ENCODE results near the gene HPS6.

HPS6 gene

DNA sequence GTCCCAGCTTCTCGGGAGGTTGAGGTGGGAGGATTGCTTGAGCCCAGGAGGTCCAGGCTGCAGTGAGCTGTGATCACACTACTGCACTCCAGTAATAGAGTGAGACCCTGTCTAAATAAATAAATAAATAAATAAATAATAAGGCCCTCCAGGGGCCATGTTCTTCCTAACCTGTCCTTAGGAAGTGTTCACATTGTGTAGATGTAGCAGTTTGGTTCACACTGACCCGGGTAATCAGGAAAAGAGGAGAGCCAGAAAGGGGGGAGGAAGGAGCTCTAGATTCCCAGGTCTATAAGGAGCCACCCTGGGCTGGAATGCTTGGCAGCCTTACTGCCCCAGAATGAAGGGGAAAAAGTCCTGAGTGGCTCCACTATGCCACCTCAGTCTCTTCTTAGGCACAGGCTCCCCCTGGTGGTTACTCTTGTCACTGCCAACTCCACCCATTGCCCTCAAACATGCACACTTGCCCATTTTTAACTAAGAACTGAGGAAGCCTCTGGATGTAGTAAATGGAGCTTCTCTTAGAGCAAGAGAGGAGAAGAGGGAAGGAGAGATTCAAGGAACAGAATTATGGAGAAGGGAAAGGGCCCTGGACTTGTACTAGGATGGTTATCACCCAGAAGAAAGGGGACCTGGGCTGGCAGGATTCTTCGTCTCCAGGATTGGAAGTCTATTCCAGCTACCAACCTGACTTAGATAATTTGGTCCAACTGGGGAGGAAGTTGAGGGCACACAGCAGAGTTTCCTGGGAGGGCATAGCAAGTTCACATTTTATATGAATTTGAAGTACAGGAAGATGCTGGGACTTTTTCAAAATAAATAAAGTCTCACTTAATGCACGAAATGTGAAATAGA is 7.8 kb downstream of the HPS6 start:
- peak; percentile 57 for DNase-seq

DNA sequence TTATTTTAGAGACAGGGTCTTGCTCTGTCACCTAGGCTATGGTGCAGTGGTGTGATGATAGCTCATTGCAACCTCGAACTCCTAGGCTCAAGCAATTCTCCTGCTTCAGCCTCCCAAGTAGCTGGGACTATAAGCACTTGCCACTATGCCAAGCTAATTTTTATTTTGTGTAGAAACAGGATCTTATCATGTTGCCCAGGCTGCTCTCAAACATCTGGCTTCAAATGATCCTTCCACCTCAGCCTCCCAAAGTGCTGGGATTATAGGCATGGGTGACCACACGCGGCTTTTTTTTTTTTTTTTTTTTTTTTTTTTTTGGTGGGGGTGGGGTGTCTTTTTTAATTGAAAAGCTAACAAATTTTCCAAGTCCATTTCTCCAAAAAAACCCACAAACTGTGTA is 18.4 kb downstream of the HPS6 start:
- no peak for DNase-seq

- DNase-seq: no peak
These were observed 20.2 kb downstream of the HPS6 start for GRCh38 chr10:102085336-102085735.

GRCh38 chr10:102086196-102086595 is 21.0 kb downstream of the HPS6 start:
- no peak for DNase-seq

DNA sequence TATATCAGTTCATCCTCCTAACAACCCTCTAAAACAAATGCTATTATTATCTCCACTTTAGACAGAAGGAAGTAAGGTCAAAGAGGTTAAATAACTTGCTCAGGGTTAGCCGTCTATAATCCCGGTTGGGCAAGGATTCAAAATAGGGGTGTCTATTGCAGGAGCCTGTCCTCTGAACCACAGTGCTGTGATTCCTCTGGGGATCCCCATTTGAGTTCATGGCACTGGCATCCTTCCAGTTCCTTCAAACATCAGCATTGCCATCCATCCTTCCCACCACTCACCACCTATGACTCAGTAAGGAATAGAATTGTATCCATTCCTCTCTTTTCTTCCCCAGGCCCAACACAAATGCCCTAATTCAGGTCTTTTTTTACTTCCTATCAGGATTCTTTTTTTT is 25.6 kb downstream of the HPS6 start:
- no peak for DNase-seq

DNA sequence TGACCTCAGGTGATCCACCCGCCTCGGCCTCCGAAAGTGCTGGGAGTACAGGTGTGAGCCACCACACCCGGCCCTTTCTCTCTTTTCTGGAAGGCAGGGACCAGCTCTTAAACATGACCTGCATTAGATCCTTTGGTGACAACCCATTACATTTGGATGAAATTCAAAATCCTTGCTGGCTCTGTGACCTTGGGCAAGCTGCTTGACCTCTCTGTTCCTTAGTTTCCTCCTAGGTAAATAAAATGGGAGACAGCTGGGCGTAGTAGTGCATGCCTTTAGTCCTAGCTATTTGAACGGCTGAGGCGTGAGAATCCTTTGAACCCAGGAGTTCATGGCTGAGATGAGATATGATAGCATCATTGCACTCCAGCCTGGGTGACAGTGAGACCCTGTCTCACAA is 31.3 kb downstream of the HPS6 start:
- DNase-seq: no peak

DNA sequence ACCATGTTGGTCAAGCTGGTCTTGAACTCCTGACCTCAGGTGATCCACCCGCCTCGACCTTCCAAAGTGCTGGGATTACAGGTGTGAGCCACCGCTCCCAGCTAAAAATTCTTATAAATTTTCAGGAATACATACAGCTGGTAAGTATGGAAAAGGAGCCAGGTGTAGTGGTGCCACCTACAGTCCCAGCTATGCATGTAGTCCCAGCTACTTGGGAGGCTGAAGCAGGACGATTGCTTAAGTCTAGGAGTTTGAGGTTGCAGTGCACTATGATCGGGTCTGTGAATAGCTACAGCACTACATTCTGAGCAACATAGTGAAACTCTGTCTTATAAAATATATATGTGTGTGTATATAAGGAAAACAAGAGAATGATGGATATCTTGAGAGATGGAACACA is 36.0 kb downstream of the HPS6 start:
- no peak for DNase-seq

DNA sequence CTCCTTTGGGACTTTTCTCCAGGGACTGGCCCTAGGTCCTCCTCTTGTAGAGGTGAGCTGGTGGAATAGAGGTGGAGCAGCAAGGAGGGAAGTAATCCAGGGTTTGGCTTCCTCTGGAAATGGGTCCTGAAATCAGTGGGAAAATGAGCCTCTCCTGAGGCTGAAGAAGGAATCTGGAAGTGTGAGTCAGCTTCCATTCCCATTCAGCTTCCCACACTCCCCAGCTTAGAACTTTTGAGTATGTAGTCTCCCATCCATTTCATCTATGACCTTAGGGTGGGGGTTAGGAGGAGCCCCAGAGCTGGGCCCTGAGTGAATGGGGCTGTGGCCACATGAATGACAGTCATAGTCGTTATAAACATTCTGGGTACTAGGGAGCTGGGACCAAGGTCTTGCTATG is 37.3 kb downstream of the HPS6 start:
- DNase-seq: no peak

DNA sequence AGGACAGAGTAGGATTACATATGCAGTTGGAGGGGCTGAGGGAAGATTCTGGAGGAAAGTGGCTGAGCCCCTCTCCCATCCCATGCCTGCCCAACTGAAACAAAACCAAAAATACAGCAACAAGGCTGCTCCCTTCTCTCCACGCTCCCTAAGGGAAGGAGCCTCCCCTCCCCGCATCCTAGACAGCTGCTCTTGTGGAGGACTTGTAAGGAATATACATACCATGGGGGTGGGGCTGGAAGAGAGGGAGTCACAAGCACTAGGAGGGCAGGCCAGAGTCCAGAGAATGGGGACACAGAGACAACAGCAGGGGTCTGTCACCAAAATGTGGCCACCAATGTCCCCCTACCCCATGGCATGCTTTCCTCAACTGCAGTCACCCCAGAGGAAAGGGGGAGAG is 41.8 kb downstream of the HPS6 start:
- no peak for DNase-seq

DNA sequence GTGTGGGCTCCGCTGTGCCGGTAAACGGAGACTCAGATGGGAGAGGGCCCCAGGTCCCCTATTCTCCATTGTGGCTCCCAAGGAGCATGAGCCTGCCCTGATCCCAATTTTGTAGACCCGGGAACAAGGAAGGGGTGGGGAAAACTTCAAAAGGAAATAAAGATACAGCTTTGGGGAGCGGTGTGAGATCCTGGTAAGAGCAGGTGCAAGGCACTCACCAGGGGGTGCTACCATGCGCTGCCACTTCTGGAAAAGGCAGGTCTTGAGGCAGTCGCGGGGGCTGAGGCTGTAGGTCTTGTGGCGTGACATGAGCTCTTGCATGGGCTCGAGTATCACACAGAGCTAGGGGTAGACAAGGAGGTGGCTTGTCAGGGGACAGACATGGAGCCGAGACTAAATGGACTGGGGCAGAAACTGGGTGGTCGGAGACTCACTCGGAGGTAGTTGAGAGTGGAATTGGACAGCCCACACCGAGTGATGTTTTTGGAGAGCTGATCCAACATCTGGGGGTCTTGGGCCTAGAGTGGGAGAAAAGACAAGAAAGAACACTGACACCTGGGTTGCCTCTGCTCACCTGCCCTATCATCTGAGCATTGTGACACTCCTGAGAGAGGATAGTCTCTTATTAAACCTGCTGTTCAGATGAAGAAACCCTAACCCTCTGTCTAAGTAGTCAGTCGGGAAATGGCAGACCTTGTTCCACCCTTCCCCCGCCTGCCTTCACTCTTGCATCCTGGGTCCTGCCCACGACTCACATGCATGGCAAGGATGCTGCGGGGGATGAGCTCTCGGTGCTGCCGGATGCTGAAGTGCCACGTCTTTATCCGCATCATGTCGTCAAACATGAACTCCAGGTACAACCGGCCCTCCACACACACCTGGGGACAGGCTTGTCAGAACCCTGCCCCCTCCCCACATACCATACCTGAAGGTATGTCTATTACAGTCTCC is 44.3 kb downstream of the HPS6 start:
- no peak for DNase-seq

- DNase-seq: no peak
These were observed 46.1 kb downstream of the HPS6 start for GRCh38 chr10:102111276-102111675.

GRCh38 chr10:102112210-102112817 is 47.2 kb downstream of the HPS6 start:
- DNase-seq: no peak

DNA sequence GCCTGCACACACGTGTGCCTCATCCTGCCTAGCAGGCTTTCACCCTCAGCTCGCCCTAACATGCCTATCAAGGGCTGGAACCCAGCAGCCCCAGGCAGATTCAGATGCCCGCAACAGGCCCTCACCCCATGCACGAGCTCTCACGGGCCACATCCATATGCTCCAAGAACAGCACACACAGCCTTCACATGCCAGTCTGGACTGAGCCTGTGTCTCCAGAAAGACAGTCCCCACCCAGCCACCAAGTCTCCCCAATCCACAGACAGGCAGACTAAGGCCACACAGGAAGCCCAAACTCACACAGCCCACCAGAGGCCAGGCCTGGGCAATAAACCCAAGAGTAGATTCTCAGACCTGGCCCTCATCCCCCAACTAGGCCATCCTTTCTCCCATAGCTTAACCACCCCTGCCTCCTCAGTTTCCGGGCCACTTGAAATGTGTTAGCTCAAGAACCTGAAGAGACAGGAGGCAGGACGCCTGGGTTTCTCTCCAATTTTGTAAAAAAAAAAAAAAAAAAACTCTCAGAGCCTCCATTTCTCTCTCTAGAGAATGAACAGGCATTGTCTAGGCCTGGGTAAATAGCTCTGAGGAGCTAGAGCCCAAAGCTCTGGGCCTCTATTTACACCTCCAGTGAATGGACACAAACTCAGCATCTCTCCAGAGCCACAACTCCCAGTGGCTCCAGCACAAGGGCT is 48.3 kb downstream of the HPS6 start:
- DNase-seq: no peak

DNA sequence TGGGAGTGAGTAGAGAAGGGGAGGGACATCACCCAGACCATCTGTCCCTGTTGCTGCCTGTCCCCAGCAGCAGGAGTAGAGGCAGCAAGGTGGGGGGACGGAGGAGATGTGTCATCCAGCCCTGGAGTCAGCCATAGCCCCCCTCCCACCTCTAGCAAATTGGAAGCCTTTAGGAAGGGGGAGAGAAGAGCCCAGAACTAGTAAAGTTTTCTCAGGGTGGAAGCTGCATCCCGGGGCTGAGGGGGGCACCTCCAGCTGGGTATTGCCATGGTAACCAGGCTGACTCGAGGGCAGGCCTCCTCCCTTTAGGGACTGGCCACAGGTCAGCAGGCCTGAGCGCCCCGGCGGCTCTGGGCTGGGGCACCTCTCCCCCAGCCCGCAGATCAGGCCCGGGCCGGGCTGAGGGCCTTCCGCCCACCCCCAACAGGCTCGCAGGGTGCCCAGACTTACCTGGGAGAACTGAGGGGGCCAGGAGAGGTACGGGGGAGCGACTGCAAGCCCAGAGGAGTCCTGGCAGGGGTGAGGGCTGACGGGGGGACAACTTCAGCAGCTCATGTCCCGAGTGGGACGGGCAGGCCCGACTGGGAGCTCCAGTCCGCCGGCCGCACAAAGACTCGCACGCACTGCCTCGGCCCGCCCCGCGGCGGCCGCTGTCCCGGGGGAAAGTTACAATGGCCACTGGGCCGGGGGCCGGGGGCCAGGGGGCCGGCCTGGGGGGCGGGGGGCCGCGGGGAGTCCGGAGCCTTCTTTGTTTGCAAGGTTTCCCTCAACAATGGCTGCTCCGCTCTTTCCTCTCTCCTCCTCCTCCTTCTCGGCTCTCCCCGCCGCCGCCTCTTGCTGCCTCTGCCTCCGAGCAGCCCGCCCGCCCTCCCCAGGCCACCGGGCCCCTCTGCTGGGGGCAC is 49.1 kb downstream of the HPS6 start:
- DNase-seq: no peak

GRCh38 chr10:102114861-102115618 is 49.9 kb downstream of the HPS6 start:
- DNase-seq: peak; percentile 81

DNA sequence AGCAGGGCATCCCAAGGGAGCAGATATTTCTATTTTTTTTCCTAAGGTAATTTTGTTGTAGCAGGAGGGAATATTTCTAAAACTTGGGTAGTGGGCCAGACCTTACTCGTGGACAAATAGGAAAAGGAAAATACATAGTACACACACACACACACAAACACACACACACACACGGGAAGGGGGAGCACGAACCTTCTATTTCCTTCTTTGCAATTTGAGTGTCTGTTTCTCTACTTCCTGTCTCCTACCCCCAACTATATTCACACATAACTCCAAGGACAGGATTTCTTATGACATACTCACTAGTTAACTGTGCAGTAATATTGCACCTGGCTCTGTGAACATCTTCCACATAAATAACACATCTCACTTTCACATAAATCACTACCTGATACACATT is 50.6 kb downstream of the HPS6 start:
- no peak for DNase-seq

GRCh38 chr10:102116656-102117055 is 51.5 kb downstream of the HPS6 start:
- no peak for DNase-seq
